Astrocyte of the spinal cord (primary cell): Measurements from ENCODE around the gene SKP2.
"Not testable (repeated sequence)": the region's sequence is repeated elsewhere in the genome, so short reads cannot be mapped to it uniquely, and the experiment has no call there.

ENCODE experiments used
- DNase-seq: peaks from one replicate; pipeline ENCODE4 v3.0.0; 2011; ENCODE audit warnings: low read depth, low spot score
- H3K4me3 ChIP-seq: 2 replicates; pipeline ENCODE4 v1.5.1; 2011; ENCODE audit warnings: low read depth, mild to moderate bottlenecking, low read length, moderate library complexity
- in situ Hi-C: cut with HindIII; loops from 2 replicates; pipeline ENCODE4 v1.10.0; 2017; ENCODE audit warnings: low sequenced_read_pairs
- TF ChIP-seq, protein P1 (sequence below): IDR thresholded peaks from 2 replicates; pipeline ENCODE4 v1.5.1; 2012; ENCODE audit warnings: low read depth, mild to moderate bottlenecking, low read length, inconsistent platforms

Gene SKP2

DNA sequence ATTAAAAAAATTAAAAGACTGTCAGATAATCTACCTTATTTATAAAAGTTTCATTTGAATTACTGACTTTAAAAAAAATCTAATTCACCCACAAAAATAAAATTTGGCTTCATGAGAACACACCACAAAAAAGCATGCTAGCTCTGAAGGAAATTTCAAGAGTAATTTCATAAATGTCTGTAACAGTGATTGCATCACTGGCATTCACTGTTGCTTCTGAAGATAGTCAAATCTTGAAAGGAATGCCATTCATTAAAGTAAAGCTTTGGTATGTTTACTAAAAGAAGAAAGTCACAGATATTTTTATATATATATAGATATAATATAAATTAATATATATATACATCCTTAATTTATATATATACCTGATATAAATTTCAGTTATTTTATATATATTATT, 46.4 kb downstream of the SKP2 start:
- TF ChIP-seq, protein P1, sequence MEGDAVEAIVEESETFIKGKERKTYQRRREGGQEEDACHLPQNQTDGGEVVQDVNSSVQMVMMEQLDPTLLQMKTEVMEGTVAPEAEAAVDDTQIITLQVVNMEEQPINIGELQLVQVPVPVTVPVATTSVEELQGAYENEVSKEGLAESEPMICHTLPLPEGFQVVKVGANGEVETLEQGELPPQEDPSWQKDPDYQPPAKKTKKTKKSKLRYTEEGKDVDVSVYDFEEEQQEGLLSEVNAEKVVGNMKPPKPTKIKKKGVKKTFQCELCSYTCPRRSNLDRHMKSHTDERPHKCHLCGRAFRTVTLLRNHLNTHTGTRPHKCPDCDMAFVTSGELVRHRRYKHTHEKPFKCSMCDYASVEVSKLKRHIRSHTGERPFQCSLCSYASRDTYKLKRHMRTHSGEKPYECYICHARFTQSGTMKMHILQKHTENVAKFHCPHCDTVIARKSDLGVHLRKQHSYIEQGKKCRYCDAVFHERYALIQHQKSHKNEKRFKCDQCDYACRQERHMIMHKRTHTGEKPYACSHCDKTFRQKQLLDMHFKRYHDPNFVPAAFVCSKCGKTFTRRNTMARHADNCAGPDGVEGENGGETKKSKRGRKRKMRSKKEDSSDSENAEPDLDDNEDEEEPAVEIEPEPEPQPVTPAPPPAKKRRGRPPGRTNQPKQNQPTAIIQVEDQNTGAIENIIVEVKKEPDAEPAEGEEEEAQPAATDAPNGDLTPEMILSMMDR, result no peak
- in situ Hi-C loops, result no loop called here
- H3K4me3 ChIP-seq, result no peak overlapping the region
- no peak for DNase-seq

DNA sequence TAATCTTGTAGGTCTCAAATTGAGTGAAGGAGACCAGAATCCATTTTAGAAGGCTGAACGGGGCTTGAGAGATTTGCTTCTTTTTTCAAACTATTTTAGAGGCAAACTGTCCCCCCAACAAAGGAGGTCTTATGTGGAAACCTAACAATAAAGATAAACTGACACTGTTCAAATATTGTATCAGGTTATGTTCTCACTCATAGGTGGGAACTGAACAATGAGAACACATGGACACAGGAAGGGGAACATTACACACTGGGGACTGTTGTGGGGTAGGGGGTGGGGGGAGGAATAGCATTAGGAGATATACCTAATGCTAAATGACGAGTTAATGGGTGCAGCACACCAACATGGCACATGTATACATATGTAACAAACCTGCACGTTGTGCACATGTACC, 46.9 kb downstream of the SKP2 start:
- DNase-seq, H3K4me3 ChIP-seq, in situ Hi-C loops: not testable (repeated sequence)

DNA sequence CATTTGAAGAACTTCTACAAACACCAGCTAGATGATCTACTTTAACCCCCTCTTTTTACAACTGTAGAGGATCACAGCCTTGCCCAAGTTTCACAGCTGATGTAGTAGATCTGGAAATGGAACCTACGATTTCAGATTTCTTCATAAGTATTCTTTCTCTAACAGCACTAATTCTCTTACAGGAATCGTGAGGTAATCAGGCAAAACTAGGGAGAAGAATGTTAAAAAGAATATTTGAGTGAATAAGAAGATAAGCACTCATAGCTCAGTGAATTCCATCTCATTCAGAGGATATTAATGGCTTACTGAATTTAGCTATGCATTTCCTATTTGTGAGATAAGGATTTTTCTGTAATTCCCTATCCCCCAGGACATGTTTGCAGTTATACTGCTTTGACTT, 47.7 kb downstream of the SKP2 start:
- no peak for DNase-seq
- H3K4me3 ChIP-seq, result no peak overlapping the region
- TF ChIP-seq, protein P1, result no peak
- in situ Hi-C loops, result no loop called here

DNA sequence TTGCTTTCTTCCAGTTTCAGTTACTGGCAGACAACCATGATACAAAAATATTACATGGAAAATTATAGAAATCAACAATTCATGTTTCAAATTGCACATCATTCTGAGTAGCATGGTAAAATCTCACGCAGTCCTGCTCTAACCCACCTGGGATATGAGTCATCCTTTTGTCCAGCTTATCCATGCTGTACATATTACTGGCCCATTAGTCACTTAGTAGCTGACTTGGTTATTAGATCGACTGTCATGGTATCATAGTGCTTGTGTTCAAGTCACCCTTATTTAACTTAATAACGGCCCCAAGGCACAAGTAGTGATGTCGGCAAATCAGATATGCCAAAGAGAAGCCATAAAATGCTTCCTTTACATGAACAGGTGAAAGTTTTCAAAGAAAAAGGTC, 48.6 kb downstream of the SKP2 start:
- no peak for DNase-seq
- in situ Hi-C loops, result no loop called here

DNA sequence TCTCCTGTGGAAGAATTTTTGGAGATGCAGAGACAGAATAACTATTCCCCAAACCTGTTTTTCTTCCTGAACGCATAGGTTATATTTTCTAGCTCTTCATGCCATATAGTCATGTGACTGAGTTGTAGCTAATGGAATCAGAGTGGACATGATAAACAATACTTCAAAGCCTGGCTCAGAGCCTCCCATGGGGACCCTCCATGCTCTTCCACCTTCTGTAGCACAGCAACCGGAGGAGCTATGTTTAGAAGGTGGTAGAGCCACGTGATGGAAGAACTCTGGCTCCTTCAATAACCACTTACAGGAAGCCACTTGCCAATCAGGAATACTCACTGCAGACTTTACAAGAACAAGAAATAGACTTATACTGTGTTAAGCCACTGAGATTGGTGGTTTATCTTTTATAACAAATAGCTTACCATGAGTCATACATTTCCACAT, 50.6 kb downstream of the SKP2 start:
- DNase-seq, result peak; percentile 30
- TF ChIP-seq, protein P1, result no peak
- in situ Hi-C loops, result no loop called here

More for the DNA sequence above, 48.6 kb downstream of the SKP2 start:
- no peak overlapping the region for H3K4me3 ChIP-seq
- TF ChIP-seq, protein P1, result no peak

DNA sequence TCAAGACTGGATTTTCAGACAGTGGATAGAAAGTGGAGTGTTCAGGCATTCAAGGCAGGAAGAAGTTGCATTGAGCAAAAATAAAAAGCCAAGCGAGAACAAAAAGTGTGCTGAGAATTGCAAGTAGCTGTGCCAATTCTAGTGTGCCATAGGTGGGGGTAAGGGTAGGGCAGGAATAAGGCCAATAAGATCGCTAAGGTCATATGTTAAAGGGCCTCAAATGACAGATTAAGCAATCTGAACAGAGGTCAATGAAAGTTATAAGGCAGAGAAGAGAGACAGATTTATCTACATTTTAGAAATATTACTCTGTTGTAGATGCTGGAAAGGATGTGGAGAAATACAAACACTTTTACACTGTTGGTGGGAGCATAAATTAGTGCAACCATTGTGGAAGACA, 53.4 kb downstream of the SKP2 start:
- DNase-seq, result no peak
- in situ Hi-C loops, result no loop called here
- TF ChIP-seq, protein P1, result no peak
- no peak overlapping the region for H3K4me3 ChIP-seq

More for the DNA sequence above, 50.6 kb downstream of the SKP2 start:
- H3K4me3 ChIP-seq, result no peak overlapping the region

DNA sequence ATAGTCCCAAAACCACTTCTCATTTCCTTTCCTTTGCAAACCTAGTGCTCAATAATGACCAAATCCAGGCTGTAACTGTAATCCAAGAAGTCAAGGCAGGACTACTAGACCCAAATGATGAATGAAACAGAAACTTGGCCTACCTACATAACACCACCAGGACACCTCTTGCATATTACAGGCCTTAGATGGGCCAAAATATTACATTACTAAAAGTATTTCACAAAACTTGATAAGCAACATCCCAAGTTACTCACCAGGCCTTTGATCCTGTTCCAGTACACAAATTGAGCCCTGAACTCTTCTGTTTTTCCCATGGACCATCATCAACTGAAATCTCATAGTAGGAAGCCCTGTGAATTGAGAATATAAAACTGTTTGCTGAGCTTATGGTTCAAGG, 55.0 kb downstream of the SKP2 start:
- TF ChIP-seq, protein P1, result no peak
- in situ Hi-C loops, result no loop called here
- no peak overlapping the region for H3K4me3 ChIP-seq
- DNase-seq, result no peak
